OCI-LY7 (cell line): Measurements from ENCODE around the gene MIB1.

ENCODE experiments used
- EZH2phosphoT487 ChIP-seq: fragments of 200-600 bp; sonication (generic); IDR thresholded peaks from 2 replicates; pipeline ENCODE4 v1.6.1; 2018; ENCODE audit warnings: low read depth, borderline replicate concordance, mild to moderate bottlenecking, mixed run types, antibody characterized with exemption, low read length, moderate library complexity, mixed read lengths
- TF ChIP-seq, protein P1 (sequence below): fragments of 200-600 bp; sonication (generic); conservative IDR thresholded peaks from 2 replicates; pipeline ENCODE4 v1.5.1; 2014; ENCODE audit warnings: mild to moderate bottlenecking, antibody characterized with exemption, low read length, moderate library complexity, mixed read lengths

DNA sequence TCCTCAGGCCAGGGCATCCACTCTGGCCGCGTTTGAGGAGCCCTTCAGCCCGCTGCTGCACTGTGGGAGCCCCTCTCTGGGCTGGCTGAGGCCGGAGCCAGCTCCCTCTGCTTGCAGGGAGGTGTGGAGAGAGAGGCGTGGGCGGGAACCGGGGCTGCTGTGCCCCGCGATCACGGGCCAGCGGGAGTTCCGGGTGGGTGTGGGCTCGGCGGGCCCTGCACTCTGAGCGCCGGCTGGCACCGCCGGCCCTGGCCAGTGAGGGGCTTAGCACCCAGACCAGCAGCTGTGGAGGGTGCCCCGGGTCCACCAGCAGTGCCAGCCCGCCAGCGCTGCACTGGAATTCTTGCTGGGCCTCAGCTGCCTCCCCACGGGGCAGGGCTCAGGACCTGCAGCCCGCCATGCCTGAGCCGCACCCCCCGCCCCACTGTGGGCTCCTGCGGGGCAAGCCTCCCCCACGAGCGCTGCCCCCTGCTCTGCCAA lies 34.2 kb upstream of the MIB1 start:
- TF ChIP-seq, protein P1, sequence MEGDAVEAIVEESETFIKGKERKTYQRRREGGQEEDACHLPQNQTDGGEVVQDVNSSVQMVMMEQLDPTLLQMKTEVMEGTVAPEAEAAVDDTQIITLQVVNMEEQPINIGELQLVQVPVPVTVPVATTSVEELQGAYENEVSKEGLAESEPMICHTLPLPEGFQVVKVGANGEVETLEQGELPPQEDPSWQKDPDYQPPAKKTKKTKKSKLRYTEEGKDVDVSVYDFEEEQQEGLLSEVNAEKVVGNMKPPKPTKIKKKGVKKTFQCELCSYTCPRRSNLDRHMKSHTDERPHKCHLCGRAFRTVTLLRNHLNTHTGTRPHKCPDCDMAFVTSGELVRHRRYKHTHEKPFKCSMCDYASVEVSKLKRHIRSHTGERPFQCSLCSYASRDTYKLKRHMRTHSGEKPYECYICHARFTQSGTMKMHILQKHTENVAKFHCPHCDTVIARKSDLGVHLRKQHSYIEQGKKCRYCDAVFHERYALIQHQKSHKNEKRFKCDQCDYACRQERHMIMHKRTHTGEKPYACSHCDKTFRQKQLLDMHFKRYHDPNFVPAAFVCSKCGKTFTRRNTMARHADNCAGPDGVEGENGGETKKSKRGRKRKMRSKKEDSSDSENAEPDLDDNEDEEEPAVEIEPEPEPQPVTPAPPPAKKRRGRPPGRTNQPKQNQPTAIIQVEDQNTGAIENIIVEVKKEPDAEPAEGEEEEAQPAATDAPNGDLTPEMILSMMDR, result no peak
- no peak for TF ChIP-seq EZH2phosphoT487
